HG03097 (cell line): ENCODE results near the gene ZNF81.
"Not testable (repeated sequence)": the region's sequence is repeated elsewhere in the genome, so short reads cannot be mapped to it uniquely, and the experiment has no call there.

Source experiments
- ATAC-seq: cut with Tn5 transposase; IDR thresholded peaks from one replicate; pipeline ENCODE4 v1.9.1; 2021; ENCODE audit not compliant: unreplicated experiment, low FRiP score

Gene ZNF81

DNA sequence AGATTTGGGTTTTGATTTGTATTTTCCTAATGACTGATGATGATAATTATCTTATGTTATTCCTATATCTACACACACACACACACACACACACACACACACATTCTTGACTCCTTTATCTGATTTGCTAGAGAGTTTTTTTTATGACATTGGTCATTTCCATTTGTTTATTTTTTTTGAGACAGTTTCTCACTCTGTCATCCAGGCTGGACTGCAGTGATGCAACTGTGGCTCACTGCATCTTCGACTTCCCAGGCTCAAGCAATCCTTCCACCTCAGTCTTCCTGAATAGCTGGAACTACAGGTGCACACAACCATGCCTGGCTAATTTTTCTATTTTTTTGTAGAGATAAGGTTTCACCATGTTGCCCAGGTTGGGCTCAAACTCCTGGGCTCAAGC, 6.7 kb downstream of the ZNF81 start:
- no peak for ATAC-seq

DNA sequence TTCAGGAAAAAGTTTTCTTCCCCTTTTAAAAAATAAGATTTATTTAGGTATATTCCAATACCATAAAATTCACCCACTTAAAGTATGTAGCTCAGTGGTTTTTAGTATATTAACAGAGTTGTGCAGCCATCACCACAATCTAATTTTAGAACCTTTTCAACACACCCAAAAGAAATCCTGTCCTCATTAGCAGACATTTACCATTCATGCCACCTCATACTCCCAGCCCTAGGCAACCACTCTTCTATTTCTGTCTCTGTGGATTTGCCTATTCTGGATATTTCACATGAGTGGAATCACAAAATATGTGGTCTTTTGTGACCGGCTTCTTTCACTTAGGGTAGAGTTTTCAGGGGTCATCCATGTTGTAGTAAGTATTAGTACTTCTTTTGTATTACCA, 7.4 kb downstream of the ZNF81 start:
- ATAC-seq, result no peak

DNA sequence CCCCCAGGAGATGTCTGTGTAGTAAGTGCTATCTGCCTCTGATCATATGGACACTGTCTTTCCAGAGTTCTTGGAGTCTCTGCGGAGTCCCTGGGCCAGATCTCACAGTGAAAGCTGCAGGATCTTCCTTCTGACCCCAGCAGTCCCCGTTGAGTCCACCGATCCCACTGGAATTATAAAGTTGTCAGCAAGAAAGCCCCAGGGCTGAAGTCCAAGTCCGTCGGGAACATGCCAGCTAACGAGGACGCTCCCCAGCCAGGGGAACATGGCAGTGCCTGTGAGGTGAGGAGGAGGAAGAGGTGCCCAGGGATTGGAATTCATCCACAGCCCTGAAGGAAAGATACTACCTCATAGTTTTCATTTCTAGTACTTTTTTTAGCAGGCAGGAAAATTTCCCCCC, 9.3 kb downstream of the ZNF81 start:
- no peak for ATAC-seq

DNA sequence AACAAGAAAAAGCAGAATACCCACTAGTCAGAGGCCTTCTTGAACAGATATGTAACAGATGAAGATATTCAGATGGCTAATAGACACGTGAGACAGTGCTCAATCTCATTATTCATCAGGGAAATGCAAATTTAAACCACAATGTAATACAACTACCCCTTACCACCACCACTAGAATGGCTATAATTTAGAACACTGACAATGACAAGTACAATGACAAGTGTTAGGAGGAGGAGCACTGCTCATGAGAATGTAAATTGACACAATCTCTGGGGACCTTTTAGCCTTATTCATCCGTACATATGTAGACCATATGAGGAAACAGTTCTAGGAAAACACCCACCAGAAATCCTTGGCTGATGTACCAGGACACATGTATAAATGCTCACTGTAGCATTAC, 13.1 kb downstream of the ZNF81 start:
- ATAC-seq, result no peak

DNA sequence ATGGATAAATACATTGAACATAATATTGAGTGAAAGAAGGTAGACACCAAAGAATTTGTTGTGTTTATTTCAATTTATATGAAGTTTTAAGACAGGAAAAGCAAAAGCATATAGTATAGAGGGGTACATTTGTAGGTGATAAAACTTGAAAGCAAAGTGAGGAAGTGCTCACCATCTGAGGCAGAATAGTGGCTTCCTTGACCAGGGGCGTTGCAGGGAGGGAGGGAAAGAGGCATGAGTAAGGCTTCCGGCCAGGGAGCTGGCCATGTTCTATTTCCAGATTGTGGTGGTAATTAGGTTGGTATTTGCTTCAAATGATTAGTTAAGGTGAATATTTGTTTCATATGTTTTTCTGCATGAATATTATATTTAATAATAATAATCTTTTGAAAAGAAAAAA, 13.7 kb downstream of the ZNF81 start:
- ATAC-seq, result not testable (repeated sequence)

DNA sequence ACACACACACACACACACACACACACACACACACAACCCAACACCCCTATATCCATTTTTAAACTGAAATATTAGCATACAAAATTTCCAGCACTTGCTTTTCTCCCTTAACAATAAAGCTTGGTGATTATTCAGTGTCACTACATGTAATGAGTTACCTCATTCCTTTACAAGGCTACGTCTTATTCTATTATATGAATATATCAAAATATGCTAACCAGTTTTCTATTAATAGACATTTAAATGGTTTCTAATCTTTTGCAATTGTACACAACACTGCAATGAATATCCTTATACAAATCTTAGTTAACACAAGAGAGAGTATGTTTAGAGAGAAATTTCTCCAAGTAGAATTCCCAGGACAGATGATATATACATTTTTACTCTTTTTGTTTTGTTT, 14.2 kb downstream of the ZNF81 start:
- no peak for ATAC-seq

DNA sequence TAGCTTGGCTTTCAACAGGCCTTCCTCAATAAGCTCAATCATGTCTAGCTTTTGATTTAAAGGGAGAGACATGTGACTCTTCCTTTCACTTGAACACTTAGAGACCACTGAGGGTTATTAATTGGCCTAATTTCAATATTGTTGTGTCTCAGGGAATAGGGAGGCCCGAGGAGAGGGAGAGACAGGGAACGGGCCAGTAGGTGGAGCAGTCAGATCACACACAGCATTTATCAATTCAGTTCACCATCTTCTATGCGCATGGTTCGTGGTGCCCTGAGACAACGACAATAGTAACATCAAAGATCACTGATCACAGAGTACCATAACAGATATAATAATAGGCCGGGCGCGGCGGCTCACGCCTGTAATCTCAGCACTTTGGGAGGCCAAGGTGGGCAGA, 17.8 kb downstream of the ZNF81 start:
- ATAC-seq, result no peak

DNA sequence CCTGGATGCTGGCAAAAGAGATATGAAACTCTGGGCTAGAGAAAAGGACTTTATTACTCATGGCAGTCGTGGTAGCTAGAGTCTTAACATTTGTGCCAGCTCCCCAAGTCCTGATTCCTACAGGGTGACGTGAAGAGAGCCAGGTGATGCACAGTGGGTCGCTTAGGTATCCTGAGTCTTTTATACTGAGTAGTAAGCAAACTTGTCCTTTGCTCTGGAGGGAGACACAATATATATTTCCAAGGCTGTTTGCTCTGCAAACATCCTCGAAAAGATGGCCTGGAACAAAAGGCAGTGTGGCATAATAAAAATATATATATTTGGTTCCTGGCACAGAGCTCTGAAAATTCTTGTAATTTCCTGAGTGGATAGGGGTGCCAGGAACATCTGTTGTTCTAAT, 23.0 kb downstream of the ZNF81 start:
- no peak for ATAC-seq

DNA sequence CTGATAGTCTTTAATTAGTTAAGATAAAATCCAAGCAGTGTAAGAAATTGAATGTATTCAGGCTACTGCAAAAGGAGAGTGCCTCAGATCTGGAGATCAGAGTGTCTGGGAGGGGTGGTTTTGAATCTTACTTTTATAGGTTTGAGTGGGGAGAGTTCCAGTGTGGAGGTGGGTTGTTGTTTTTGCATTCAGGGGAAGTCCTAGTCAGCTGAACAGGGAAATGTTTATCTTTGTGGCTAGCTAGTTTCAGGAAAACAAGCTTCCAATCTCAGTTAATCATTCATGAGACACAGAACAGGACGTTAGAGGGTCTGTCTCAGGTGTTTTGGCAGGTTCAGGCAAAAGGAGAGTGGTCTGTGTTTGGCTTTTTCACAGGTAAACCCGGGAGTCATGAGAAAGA, 26.0 kb downstream of the ZNF81 start:
- no peak for ATAC-seq

DNA sequence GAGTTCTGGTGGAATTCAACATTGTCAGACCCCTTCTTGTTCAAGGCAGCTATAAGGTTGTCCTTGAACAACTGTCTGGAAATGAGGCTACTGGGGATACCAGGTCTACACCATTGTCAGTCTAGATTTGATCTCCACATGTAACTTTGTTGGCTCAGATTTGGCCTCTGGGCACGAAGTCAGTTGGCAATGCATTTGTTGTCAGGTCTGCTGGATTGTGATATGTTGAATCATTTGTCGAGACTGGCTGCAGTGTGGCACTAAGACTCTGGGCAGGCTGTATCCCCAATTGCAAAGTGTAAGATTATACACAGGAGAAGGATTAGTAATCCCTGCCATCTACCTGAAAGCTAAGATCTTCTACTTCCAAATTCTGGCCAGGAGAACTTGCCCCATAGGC, 26.5 kb downstream of the ZNF81 start:
- no peak for ATAC-seq

DNA sequence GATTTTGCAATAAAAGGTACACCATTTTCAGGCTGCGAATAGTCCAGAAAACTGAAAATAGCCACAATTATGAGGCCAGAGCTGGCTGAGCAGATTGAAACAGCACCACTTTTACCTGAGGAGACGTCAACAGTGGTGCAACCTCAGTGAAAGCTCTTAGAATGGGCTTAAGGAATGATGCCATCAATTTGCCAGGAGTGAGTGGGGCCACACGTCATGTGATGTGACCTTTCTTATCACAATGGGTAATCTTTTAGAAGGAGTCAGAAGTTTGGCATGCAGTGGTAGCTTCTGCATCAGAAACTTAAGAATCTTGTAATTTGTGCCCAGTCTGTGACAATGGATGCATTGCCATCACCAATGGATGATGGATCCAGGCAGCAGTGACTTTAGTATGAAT, 27.6 kb downstream of the ZNF81 start:
- ATAC-seq, result no peak

DNA sequence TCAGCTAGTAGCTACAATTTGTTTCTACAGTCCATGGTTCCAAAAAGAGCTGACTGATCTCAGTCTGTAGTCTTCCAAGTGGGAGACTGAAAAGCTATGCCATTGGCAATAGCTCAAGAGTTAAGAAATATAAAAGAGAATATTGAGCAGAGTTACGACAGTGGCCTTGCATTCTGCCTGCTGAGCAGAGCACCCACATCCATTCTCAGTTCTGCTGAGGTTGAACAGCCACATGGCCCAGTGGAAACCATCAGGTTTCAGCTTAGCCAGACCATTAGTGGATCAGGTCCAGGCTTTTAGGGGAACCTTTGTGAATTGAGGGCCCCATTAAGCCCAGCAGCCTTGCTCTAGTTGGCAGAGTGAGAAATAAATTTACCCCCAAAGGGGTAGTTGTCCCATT, 28.1 kb downstream of the ZNF81 start:
- ATAC-seq, result no peak

DNA sequence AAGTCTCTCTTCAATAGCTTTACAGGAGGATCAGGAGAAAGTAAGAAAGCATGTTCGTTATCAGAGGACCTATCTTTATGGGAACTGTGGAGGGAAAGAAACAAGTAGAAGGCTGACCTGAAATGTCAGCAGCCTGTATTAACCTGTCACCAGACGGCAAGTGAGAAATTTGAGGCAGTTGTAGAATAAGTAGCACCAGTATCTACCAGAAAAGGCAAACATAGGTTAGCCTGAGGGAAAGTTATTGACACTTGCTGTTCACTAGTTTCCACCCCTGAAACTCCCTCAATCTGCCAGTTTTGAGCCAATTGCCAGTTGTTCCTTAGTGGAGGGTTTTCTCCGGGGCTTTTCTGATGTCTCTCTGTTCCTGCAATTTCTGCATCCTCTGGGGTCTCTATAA, 36.4 kb downstream of the ZNF81 start:
- ATAC-seq, result no peak

DNA sequence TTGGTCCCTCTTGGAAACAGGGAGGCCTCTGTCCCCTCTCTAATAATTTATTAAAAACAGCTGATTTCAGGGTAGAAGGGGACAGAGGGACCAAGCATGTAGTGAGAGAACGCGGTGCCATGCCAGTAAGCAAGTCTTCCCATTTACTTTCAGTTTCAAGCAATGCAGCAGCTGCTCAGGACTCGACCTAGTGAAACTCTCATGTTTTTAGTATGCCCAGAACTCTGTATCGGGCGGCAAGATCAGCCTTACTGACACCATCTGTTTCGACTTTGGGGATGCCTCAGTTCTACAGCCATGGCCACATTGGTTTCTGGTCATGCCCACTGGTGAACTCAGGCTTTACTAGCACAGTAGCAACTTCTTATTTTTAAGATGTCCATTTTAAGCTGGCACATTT, 40.6 kb downstream of the ZNF81 start:
- no peak for ATAC-seq

DNA sequence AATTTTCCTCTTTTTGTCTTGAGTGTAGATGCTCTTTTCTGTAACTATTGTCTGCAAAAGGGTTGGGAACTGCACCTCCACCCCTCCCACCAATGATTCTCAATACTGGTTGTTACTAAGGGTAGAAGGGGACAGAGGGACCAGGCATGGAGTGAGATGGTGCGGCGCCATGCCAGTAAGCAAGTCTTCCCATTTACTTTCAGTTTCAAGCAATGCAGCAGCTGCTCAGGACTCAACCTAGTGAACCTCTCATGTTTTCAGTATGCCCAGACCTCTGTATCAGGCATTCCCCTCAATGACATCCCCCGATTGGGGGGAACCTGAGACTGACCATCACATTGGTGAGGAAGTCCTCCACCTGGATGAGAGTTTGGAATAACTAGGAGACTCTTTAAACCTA, 41.5 kb downstream of the ZNF81 start:
- ATAC-seq, result no peak

DNA sequence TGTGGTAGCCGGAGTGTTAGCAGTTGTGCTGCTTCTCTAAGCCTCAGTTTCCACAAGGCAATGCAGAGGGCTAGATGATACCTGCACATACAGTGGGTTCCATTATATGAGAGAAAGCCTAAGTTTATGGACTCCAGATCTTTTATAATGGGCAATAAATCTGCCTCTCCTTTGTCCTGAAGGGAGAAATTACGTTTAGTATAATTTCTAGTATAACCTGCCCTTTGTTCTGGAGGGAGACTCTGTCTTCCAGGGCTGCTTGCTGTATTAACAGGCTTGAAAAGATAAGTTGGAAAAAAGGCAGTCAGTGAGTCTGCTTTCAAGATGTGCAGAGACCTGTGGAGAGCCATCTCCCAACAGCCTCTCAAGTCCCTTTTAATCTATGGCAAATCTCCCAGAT, 42.8 kb downstream of the ZNF81 start:
- ATAC-seq, result no peak

DNA sequence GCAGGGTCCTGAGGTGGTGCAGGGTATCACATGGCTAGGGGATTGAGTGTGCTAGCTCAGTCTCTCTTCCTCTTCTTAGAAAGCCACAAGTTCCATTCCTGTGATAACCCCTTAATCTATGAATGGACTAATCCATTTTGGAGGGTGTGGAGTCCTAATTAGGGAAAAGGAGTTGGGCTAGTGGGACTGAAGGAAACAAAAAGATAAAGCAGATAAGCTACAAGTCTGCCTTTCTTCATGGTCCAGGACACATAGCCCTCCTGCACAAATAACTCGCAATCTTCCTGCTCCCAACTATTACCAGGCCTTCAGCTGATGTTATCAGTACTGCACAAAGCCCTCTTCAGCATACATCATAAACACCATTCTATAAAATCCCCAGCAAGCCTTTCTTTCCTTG, 44.2 kb downstream of the ZNF81 start:
- ATAC-seq, result no peak

DNA sequence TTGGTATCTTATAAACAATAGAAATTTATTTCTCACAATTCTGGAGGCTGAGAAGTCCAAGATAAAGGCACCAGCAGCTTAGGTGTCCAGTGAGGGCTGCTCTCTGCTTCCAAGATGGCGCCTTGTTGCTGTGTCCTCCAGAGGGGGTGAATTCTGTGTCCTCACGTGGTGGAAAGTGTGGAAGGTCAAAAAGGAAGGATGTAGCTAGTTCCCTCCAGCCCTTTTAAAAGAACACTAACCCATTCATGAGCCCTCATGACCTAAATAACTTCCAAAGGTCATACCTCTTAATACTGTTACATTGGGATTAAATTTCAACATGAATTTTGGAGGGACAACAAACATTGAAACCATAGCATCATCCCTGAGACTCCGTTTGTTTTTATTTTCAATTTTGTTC, 48.8 kb downstream of the ZNF81 start:
- ATAC-seq, result no peak

DNA sequence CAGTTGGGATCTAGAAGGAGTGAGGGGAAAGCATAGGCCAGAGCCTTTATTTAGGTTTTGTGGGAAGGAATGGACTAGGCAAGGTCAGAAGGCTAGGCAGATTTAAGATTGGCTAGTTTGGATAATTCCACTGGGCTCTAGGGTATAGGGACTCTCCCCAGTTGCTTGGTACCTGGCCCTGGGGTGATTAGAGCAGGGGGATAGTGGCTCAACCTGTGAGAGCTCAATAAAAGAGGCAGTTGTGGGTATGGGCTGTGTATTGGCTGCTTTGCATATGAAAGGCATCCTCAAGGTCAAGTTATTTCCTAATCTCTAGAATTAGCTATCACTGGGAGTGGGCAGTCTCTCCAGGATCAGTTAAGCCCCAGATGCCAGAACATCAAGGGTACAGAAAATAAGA, 61.3 kb downstream of the ZNF81 start:
- ATAC-seq, result no peak

DNA sequence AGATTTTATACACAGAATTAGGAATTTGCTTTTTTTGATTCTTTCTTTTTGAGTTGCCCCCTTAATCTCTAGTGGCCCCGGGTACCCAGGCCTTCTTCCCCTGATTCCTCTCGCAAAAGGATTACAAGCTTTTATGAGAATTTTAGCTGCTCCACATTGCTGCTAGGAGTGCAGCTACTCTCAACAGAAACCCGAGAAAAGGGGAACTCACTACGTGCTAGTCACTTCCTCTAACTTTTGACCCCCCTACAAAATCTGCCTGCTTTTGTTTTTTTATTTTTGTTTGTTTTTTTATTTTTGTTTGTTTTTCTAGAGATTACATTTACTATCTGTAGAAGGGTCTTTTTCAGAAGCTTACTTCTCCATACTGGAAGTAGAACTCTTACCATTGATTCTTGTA, 64.1 kb downstream of the ZNF81 start:
- ATAC-seq, result no peak

DNA sequence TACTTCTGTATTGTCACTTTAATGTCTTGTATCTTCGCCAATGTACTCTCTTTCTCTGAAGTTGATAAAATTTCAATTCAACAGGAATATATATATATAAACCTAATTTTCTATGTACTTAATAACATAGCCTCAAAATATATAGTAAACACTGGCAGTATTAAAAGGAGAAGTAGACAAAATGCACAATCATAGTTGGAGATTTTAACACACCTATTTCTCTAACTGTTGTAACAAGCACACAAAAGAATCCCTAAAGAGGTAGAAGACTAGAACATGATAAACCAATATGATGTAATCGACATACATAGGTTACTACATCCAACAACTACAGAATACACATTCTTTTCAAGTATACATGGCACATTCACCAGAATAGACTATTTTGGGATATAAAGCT, 65.5 kb downstream of the ZNF81 start:
- ATAC-seq, result no peak

DNA sequence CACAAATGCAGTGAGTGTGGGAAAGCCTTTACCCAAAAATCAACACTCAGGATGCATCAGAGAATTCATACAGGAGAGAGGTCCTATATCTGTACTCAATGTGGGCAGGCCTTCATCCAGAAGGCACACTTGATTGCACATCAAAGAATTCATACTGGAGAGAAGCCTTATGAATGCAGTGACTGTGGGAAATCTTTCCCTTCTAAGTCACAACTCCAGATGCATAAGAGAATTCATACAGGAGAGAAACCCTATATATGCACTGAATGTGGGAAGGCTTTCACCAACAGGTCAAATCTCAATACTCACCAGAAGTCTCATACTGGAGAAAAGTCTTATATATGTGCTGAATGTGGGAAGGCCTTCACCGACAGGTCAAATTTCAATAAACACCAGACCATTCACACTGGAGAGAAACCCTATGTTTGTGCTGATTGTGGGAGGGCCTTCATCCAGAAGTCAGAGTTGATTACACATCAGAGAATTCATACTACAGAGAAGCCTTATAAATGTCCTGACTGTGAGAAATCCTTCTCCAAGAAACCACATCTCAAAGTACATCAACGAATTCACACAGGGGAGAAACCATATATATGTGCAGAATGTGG, 79.3 kb downstream of the ZNF81 start:
- no peak for ATAC-seq

DNA sequence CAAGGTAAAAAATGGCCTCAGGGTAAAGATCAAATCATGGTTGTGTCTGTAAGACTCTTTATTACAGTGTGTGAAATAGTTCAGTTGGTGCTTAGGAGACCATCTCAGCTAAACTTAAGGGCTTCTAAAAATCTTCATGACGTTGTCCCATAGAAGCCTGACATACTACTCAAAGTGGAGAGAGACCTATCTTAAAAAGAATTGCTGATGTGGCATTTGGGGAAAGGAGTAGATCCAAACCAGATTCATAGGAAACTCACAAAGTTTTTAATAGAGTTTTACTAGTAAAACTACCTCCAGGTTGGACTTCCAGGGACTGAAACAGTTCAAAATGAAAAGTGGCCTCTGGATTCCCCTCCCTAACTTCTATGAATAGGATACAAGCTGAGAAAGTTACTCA, 81.6 kb downstream of the ZNF81 start:
- ATAC-seq, result no peak
